GM13976 (cell line): ENCODE results near the gene COASY.

ENCODE experiments used
- DNase-seq: peaks from one replicate; pipeline ENCODE4 v3.0.0; 2012; ENCODE audit warnings: low spot score
- in situ Hi-C: fragments of 300-500 bp; cut with MboI; formaldehyde crosslinking; loops from one replicate; pipeline ENCODE4 v1.12.0; 2022; ENCODE audit warnings: low sequenced_read_pairs, mixed read lengths, inconsistent platforms; ENCODE audit not compliant: unreplicated experiment
- TF ChIP-seq, protein P1 (sequence below): IDR thresholded peaks from 2 replicates; pipeline ENCODE4 v1.5.1; 2012; ENCODE audit warnings: borderline replicate concordance, mild to moderate bottlenecking; ENCODE audit not compliant: insufficient read depth; ENCODE audit errors: extremely low read depth, missing control alignments, control extremely low read depth

COASY gene

DNA sequence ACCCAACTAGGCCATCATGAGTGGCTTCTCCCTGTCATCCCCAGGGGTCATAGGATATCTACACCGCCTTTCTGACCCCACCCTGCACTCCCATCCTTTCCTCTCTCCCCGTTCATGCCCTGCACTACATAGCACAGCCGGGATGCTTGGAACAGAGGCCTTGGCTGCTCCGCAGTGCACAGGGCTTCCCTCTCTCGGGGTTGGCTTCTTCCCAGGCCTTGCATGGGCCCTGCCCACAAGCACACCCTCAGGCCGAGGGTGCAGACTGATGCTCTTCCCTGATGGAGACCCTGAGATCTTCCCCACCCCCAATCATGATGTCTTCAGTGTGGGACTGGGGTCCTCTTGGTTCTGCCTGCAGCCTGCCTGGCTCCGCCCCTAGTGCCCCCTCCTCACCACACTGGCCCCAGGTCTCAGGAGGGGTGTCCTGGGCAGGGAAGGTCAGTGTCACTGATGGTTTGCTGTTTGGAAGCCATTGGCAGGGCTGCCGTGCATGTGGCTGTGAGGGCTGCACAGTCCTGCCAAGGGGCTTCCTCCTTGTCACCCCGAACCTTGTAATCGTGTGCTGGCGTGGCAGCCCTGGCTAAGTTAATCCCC lies 40.2 kb upstream of the COASY start:
- in situ Hi-C loops: no loop called here
- DNase-seq: no peak
- TF ChIP-seq, protein P1, sequence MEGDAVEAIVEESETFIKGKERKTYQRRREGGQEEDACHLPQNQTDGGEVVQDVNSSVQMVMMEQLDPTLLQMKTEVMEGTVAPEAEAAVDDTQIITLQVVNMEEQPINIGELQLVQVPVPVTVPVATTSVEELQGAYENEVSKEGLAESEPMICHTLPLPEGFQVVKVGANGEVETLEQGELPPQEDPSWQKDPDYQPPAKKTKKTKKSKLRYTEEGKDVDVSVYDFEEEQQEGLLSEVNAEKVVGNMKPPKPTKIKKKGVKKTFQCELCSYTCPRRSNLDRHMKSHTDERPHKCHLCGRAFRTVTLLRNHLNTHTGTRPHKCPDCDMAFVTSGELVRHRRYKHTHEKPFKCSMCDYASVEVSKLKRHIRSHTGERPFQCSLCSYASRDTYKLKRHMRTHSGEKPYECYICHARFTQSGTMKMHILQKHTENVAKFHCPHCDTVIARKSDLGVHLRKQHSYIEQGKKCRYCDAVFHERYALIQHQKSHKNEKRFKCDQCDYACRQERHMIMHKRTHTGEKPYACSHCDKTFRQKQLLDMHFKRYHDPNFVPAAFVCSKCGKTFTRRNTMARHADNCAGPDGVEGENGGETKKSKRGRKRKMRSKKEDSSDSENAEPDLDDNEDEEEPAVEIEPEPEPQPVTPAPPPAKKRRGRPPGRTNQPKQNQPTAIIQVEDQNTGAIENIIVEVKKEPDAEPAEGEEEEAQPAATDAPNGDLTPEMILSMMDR: no peak

- no peak for DNase-seq
- TF ChIP-seq, protein P1: no peak
- in situ Hi-C loops: no loop called here
Measured at GRCh38 chr17:42522263-42522790, 39.6 kb upstream of the COASY start.

- in situ Hi-C loops: no loop called here
- DNase-seq: no peak
- TF ChIP-seq, protein P1: no peak
Measured at GRCh38 chr17:42522798-42523278, 39.1 kb upstream of the COASY start.

GRCh38 chr17:42525221-42525620 lies 36.7 kb upstream of the COASY start:
- TF ChIP-seq, protein P1: no peak
- no peak for DNase-seq
- in situ Hi-C loops: loop anchor here (5.0 kb wide), 1 partner anchor 203 kb away; no protein-coding TSS in a partner anchor

DNA sequence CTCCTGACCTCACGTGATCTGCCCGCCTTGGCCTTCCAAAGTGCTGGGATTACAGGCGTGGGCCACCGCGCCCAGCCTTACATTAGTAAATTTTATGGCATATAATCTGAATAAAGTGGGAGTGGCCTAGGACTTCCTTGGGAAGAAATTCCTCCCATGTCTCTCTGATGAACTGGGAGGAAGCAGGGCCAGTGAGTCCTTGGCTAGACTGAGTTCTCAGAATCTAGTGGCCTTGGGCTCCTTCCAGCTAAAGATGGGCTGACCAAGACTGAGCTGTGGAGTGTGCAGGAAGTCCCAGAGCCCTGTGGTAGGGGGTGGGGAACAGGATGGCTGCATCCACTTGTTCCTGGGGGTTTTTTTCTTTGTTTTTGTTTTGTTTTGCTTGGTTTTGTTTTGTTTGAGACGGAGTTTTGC lies 35.9 kb upstream of the COASY start:
- in situ Hi-C loops: loop anchor here (5.0 kb wide), 1 partner anchor 204 kb away; no protein-coding TSS in a partner anchor
- DNase-seq: no peak
- TF ChIP-seq, protein P1: no peak

- in situ Hi-C loops: loop anchor here (5.0 kb wide), 1 partner anchor 206 kb away; no protein-coding TSS in a partner anchor
Measured at GRCh38 chr17:42527932-42528331, 34.0 kb upstream of the COASY start.

More at GRCh38 chr17:42527932-42528331, 34.0 kb upstream of the COASY start:
- TF ChIP-seq, protein P1: no peak
- DNase-seq: no peak
